HCT116 (cell line): Measurements from ENCODE around the gene ZNF787. TPM values are rescaled to one million over a fixed set of nuclear protein-coding genes. Genes with fewer than 3 reads are reported as not detected.
A peak's percentile ranks its signal among the peaks of the same experiment; 100 is the strongest.

ENCODE experiments used
- ATAC-seq: fragments of 200-7000 bp; cut with Tn5 transposase; 2 replicates; pipeline ENCODE4 v1.9.1; 2020; ENCODE audit warnings: mild to moderate bottlenecking, moderate library complexity
- BruUV-seq: library from RNA; stranded (reverse); fragments of 400-500 nt; replicated peaks from 2 replicates; lab custom pipeline; 2021; lab: Mats Ljungman, UMichigan
- CTCF ChIA-PET: fragments of 300-600 bp; sonication (Branson Sonifier 250); formaldehyde crosslinking; loops from one replicate; lab custom pipeline; 2021; ENCODE audit warnings: antibody characterized with exemption; lab: Charles Lee
- POLR2A ChIA-PET: fragments of 300-600, 350-600 bp; sonication (Branson Sonifier 250); formaldehyde crosslinking; loops from one replicate; lab custom pipeline; 2021; ENCODE audit warnings: antibody characterized with exemption; lab: Charles Lee
- RAD21 ChIA-PET, 2 experiments: fragments of 300-600 bp; sonication (Branson Sonifier 250); formaldehyde crosslinking; loops; one replicate each; lab custom pipeline; 2023; ENCODE audit warnings: low total read pairs in 2 of 2; ENCODE audit not compliant: uncharacterized antibody in 2 of 2, unreplicated experiment in 2 of 2, low non-redundant PET in 1 of 2; lab: Charles Lee
- DNase-seq: peaks from one replicate; pipeline ENCODE4 v3.0.0-alpha.2; 2010; ENCODE audit warnings: low read depth, low spot score
- H2AFZ ChIP-seq: fragments of 200-600 bp; shearing (Covaris generic), sonication (generic); 2 replicates; pipeline ENCODE4 v1.6.1; 2017; ENCODE audit warnings: low read depth, mixed run types, mixed read lengths, antibody characterized with exemption, low read length; ENCODE audit not compliant: poor library complexity, severe bottlenecking
- H3K27ac ChIP-seq: 2 replicates; pipeline ENCODE4 v1.5.1; 2012; ENCODE audit warnings: low read depth, low read length
- H3K27me3 ChIP-seq: fragments of 200-600 bp; sonication (generic); 2 replicates; pipeline ENCODE4 v1.6.1; 2016; ENCODE audit warnings: mixed run types, low read length, mixed read lengths; ENCODE audit not compliant: insufficient read depth
- H3K36me3 ChIP-seq, 2 experiments: fragments of 200-500 bp in 1 of 2; fragments of 200-600 bp in 1 of 2; sonication (Bioruptor generic) in 1 of 2; sonication (generic) in 1 of 2; 2 replicates each; pipeline versions ENCODE4 v1.5.1 to v1.6.1; 2014 to 2016; ENCODE audit warnings: low read length in 2 of 2, inconsistent platforms in 1 of 2, mixed read lengths in 1 of 2, mixed run types in 1 of 2; ENCODE audit not compliant: insufficient read depth in 2 of 2, control insufficient read depth in 1 of 2
- H3K4me1 ChIP-seq, 2 experiments: fragments of 200-600 bp in 1 of 2; sonication (generic) in 1 of 2; 2 replicates each; pipeline versions ENCODE4 v1.5.1 to v1.6.1; 2012 to 2017; ENCODE audit warnings: low read length in 2 of 2, inconsistent platforms in 1 of 2, mild to moderate bottlenecking in 1 of 2, mixed read lengths in 1 of 2, mixed run types in 1 of 2, moderate library complexity in 1 of 2; ENCODE audit not compliant: insufficient read depth in 2 of 2, control insufficient read depth in 1 of 2
- H3K4me2 ChIP-seq: fragments of 200-600 bp; sonication (generic); 2 replicates; pipeline ENCODE4 v1.6.1; 2017; ENCODE audit warnings: mixed run types, low read length, mixed read lengths
- H3K4me3 ChIP-seq, 2 experiments: fragments of 200-600 bp in 1 of 2; sonication (generic) in 1 of 2; replicated peaks in 1 of 2; 2 replicates each; pipeline ENCODE4 v1.5.1; 2011 to 2016; ENCODE audit warnings: low read length in 2 of 2, control low read depth in 1 of 2, low read depth in 1 of 2, mild to moderate bottlenecking in 1 of 2, mixed read lengths in 1 of 2, mixed run types in 1 of 2
- H3K79me2 ChIP-seq: fragments of 200-600 bp; sonication (generic); 2 replicates; pipeline ENCODE4 v1.6.1; 2017; ENCODE audit warnings: mild to moderate bottlenecking, mixed run types, low read length, moderate library complexity, mixed read lengths; ENCODE audit not compliant: insufficient read depth
- H3K9ac ChIP-seq: fragments of 200-600 bp; sonication (generic); 2 replicates; pipeline ENCODE4 v1.6.1; 2016; ENCODE audit warnings: low read length, mixed read lengths
- H3K9me2 ChIP-seq: fragments of 200-600 bp; sonication (generic), shearing (Covaris generic); 2 replicates; pipeline ENCODE4 v1.6.1; 2017; ENCODE audit warnings: mixed run types, mild to moderate bottlenecking, moderate library complexity; ENCODE audit not compliant: insufficient read depth
- H3K9me3 ChIP-seq, 2 experiments: fragments of 200-500 bp in 1 of 2; fragments of 200-600 bp in 1 of 2; sonication (Bioruptor generic) in 1 of 2; sonication (generic) in 1 of 2; 2 replicates each; pipeline ENCODE4 v1.6.1; 2014 to 2017; ENCODE audit warnings: low read length in 2 of 2, mixed read lengths in 2 of 2, inconsistent platforms in 1 of 2, low read depth in 1 of 2, mild to moderate bottlenecking in 1 of 2, mixed run types in 1 of 2, moderate library complexity in 1 of 2; ENCODE audit not compliant: control insufficient read depth in 1 of 2, insufficient read depth in 1 of 2
- H4K20me1 ChIP-seq: fragments of 200-600 bp; sonication (generic), shearing (Covaris generic); 2 replicates; pipeline ENCODE4 v1.6.1; 2017; ENCODE audit warnings: mixed run types, mild to moderate bottlenecking, moderate library complexity; ENCODE audit not compliant: insufficient read depth
- CBX3 ChIP-seq: IDR thresholded peaks from 2 replicates; pipeline ENCODE4 v1.6.1; 2012; ENCODE audit warnings: low read depth
- CEBPB ChIP-seq: IDR thresholded peaks from 2 replicates; pipeline ENCODE4 v1.6.1; 2012; ENCODE audit warnings: low read depth
- EGR1 ChIP-seq: IDR thresholded peaks from 2 replicates; pipeline ENCODE4 v1.6.1; 2012; ENCODE audit warnings: low read depth
- ELF1 ChIP-seq: IDR thresholded peaks from 2 replicates; pipeline ENCODE4 v1.6.1; 2012; ENCODE audit warnings: low read depth, borderline replicate concordance
- EZH2 ChIP-seq: fragments of 200-600 bp; sonication (generic); IDR thresholded peaks from 2 replicates; pipeline ENCODE4 v1.6.1; 2017; ENCODE audit warnings: antibody characterized with exemption, mixed run types
- EZH2phosphoT487 ChIP-seq: fragments of 200-600 bp; IDR thresholded peaks from 2 replicates; pipeline ENCODE4 v1.6.1; 2018; ENCODE audit warnings: antibody characterized with exemption, borderline replicate concordance
- JUND ChIP-seq: IDR thresholded peaks from 2 replicates; pipeline ENCODE4 v1.6.1; 2012
- POLR2A ChIP-seq: IDR thresholded peaks from 2 replicates; pipeline ENCODE4 v1.7.0; 2011; ENCODE audit warnings: borderline replicate concordance; ENCODE audit not compliant: insufficient read depth, insufficient read length; ENCODE audit errors: extremely low read depth
- POLR2AphosphoS5 ChIP-seq: IDR thresholded peaks from 2 replicates; pipeline ENCODE4 v1.6.1; 2011; ENCODE audit warnings: mild to moderate bottlenecking, low read depth, low read length, moderate library complexity
- SIN3A ChIP-seq: IDR thresholded peaks from 2 replicates; pipeline ENCODE4 v1.6.1; 2012; ENCODE audit warnings: low read depth
- SP1 ChIP-seq: IDR thresholded peaks from 2 replicates; pipeline ENCODE4 v1.6.1; 2012; ENCODE audit warnings: low read depth
- SRF ChIP-seq: IDR thresholded peaks from 2 replicates; pipeline ENCODE4 v1.6.1; 2012; ENCODE audit warnings: low read depth
- TCF7L2 ChIP-seq: IDR thresholded peaks from 2 replicates; pipeline ENCODE4 v1.7.0; 2011; ENCODE audit warnings: borderline replicate concordance, inconsistent platforms; ENCODE audit not compliant: insufficient read depth, insufficient read length; ENCODE audit errors: extremely low read depth
- YY1 ChIP-seq: IDR thresholded peaks from 2 replicates; pipeline ENCODE4 v1.6.1; 2011; ENCODE audit warnings: low read length, low read depth, moderate library complexity, mild to moderate bottlenecking; ENCODE audit not compliant: insufficient replicate concordance; ENCODE audit errors: extremely low read depth
- ZFX ChIP-seq: fragments of 450-650 bp; IDR thresholded peaks from 2 replicates; pipeline ENCODE4 v1.6.1; 2017
- ZNF274 ChIP-seq: fragments of 200-500 bp; sonication (Bioruptor generic); IDR thresholded peaks from 2 replicates; pipeline ENCODE4 v1.6.1; 2014; ENCODE audit warnings: mild to moderate bottlenecking, low read depth, low read length, inconsistent platforms
- intact Hi-C: fragments of 100-400 bp; cut with micrococcal nuclease; formaldehyde crosslinking; loops from 2 replicates; pipeline ENCODE4 v1.10.0; 2022
- total RNA-seq: library from RNA; stranded (reverse); gene quantifications from one replicate; pipeline ENCODE4 v1.2.1, GENCODE V29; 2021; ENCODE audit not compliant: unreplicated experiment
- TF ChIP-seq, protein P1 (sequence below), 3 experiments: fragments of 200-600 bp in 1 of 3; sonication (generic) in 1 of 3; IDR thresholded peaks in 2 of 3; conservative IDR thresholded peaks in 1 of 3; 2 replicates each; pipeline ENCODE4 v1.5.1; 2012 to 2017; ENCODE audit warnings: low read depth in 2 of 3, low read length in 2 of 3, antibody characterized with exemption in 1 of 3, borderline replicate concordance in 1 of 3, control low read depth in 1 of 3, mild to moderate bottlenecking in 1 of 3, mixed read lengths in 1 of 3, mixed run types in 1 of 3, moderate library complexity in 1 of 3; ENCODE audit not compliant: insufficient read depth in 1 of 3
- TF ChIP-seq, protein P2 (sequence below): IDR thresholded peaks from 2 replicates; pipeline ENCODE4 v1.6.1; 2011; ENCODE audit warnings: mild to moderate bottlenecking, low read length, moderate library complexity; ENCODE audit not compliant: insufficient replicate concordance; ENCODE audit errors: extremely low read depth
- TF ChIP-seq, protein P3 (sequence below): IDR thresholded peaks from 2 replicates; pipeline ENCODE4 v1.6.1; 2012
- TF ChIP-seq, protein P4 (sequence below): IDR thresholded peaks from 2 replicates; pipeline ENCODE4 v1.6.1; 2012; ENCODE audit warnings: low read depth

Gene ZNF787
- total RNA-seq, 1 experiment from 2014 or later = 40.3 TPM

DNA sequence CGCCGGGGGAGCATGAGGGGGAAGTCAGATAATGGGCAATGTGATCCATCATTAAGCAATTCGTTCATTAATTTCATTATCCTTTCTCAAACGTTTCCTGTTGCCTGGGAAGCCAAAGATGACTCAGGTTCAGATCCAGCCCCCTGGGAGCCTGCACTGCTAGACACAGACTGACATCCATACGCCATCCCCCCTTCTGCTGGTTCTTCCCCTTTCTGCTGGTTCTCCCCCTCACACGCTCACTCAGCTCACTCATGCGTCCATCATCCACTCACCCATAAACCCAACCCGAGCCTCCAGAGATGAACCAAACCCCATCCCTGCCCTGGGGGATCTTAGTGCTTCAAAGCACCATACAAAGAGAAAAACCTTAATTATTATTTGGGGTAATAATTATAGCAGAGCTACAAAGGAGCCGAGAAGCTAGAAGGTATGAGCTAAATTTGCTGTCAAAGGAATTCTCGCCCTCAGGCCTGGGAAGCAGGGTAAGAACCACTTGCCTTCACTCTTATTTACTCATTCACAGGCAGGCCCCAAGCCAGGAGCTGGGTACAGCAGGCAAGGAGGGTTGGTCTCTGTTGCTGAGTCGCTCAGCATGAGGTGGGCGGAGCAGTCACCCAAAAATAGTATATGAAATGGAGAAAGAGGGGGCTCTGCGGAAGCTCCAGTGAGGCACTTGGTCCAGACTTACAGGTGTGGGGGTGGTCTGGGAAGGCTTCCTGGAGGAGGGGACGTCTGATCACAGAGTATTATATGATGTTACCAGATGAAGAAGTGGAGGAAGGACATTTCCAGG, 13.0 kb upstream of the ZNF787 start:
- peaks cover 3 to 9% of the 10 kb centered on the region in 2 experiments; a peak in 3 of 4 replicates for H3K4me1 ChIP-seq
- no peak for DNase-seq
- peak overlapping the region; percentile 35; the same call in 1 of the 2 replicates for H3K4me2 ChIP-seq
- H3K27me3 ChIP-seq = no peaks in the 10 kb centered on the region
- POLR2A ChIA-PET = no interaction called here
- ATAC-seq = 0 out of 2 replicates have a peak, but pooled peaks have one; percentile 36
- H3K79me2 ChIP-seq = no peaks in the 10 kb centered on the region
- H3K36me3 ChIP-seq = no peaks in the 10 kb centered on the region
- no peak overlapping the region for H2AFZ ChIP-seq
- no peak overlapping the region for H3K9ac ChIP-seq
- no TSS peak for BruUV-seq
- no peaks in the 10 kb centered on the region for H3K9me3 ChIP-seq
- intact Hi-C loops = no loop called here
- H4K20me1 ChIP-seq = no peaks in the 10 kb centered on the region
- RAD21 ChIA-PET = no interaction called here
- TF ChIP-seq POLR2A = no peak
- TF ChIP-seq ELF1 = no peak
- TF ChIP-seq EZH2 = no peak
- TF ChIP-seq TCF7L2 = no peak
- no peak for TF ChIP-seq CBX3
- no peak for TF ChIP-seq ZFX
- TF ChIP-seq JUND = no peak
- TF ChIP-seq, protein P1, sequence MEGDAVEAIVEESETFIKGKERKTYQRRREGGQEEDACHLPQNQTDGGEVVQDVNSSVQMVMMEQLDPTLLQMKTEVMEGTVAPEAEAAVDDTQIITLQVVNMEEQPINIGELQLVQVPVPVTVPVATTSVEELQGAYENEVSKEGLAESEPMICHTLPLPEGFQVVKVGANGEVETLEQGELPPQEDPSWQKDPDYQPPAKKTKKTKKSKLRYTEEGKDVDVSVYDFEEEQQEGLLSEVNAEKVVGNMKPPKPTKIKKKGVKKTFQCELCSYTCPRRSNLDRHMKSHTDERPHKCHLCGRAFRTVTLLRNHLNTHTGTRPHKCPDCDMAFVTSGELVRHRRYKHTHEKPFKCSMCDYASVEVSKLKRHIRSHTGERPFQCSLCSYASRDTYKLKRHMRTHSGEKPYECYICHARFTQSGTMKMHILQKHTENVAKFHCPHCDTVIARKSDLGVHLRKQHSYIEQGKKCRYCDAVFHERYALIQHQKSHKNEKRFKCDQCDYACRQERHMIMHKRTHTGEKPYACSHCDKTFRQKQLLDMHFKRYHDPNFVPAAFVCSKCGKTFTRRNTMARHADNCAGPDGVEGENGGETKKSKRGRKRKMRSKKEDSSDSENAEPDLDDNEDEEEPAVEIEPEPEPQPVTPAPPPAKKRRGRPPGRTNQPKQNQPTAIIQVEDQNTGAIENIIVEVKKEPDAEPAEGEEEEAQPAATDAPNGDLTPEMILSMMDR (IDR thresholded peaks at IDR 0.05 in 2 of 3, conservative IDR thresholded peaks at IDR 0.05 in 1 of 3; ENCODE audit: borderline replicate concordance in 1 of 3, insufficient read depth in 1 of 3, low read depth in 2 of 3, low read length in 2 of 3) = no peak
- TF ChIP-seq SRF = no peak
- no peak for TF ChIP-seq EGR1
- no peak for TF ChIP-seq POLR2AphosphoS5
- TF ChIP-seq, protein P2, sequence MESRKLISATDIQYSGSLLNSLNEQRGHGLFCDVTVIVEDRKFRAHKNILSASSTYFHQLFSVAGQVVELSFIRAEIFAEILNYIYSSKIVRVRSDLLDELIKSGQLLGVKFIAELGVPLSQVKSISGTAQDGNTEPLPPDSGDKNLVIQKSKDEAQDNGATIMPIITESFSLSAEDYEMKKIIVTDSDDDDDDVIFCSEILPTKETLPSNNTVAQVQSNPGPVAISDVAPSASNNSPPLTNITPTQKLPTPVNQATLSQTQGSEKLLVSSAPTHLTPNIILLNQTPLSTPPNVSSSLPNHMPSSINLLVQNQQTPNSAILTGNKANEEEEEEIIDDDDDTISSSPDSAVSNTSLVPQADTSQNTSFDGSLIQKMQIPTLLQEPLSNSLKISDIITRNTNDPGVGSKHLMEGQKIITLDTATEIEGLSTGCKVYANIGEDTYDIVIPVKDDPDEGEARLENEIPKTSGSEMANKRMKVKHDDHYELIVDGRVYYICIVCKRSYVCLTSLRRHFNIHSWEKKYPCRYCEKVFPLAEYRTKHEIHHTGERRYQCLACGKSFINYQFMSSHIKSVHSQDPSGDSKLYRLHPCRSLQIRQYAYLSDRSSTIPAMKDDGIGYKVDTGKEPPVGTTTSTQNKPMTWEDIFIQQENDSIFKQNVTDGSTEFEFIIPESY = no peak
- TF ChIP-seq YY1 = no peak
- TF ChIP-seq, protein P3, sequence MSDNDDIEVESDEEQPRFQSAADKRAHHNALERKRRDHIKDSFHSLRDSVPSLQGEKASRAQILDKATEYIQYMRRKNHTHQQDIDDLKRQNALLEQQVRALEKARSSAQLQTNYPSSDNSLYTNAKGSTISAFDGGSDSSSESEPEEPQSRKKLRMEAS = no peak
- TF ChIP-seq, protein P4, sequence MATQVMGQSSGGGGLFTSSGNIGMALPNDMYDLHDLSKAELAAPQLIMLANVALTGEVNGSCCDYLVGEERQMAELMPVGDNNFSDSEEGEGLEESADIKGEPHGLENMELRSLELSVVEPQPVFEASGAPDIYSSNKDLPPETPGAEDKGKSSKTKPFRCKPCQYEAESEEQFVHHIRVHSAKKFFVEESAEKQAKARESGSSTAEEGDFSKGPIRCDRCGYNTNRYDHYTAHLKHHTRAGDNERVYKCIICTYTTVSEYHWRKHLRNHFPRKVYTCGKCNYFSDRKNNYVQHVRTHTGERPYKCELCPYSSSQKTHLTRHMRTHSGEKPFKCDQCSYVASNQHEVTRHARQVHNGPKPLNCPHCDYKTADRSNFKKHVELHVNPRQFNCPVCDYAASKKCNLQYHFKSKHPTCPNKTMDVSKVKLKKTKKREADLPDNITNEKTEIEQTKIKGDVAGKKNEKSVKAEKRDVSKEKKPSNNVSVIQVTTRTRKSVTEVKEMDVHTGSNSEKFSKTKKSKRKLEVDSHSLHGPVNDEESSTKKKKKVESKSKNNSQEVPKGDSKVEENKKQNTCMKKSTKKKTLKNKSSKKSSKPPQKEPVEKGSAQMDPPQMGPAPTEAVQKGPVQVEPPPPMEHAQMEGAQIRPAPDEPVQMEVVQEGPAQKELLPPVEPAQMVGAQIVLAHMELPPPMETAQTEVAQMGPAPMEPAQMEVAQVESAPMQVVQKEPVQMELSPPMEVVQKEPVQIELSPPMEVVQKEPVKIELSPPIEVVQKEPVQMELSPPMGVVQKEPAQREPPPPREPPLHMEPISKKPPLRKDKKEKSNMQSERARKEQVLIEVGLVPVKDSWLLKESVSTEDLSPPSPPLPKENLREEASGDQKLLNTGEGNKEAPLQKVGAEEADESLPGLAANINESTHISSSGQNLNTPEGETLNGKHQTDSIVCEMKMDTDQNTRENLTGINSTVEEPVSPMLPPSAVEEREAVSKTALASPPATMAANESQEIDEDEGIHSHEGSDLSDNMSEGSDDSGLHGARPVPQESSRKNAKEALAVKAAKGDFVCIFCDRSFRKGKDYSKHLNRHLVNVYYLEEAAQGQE = no peak
- no peak for TF ChIP-seq CEBPB
- TF ChIP-seq SIN3A = no peak
- no peak for TF ChIP-seq SP1
- TF ChIP-seq ZNF274 = no peak
- no peak for TF ChIP-seq EZH2phosphoT487
- H3K9me2 ChIP-seq = no peaks in the 10 kb centered on the region
- no peak overlapping the region for H3K4me3 ChIP-seq
- H3K27ac ChIP-seq = no peak overlapping the region
- CTCF ChIA-PET = no interaction called here
